HG02610 (cell line): Measurements from ENCODE around the gene OAF.

Experiments
- ATAC-seq: cut with Tn5 transposase; IDR thresholded peaks from one replicate; pipeline ENCODE4 v1.9.1; 2021; ENCODE audit warnings: mild to moderate bottlenecking, moderate library complexity; ENCODE audit not compliant: unreplicated experiment

Gene OAF

GRCh38 chr11:120220747-120221037, 9.9 kb downstream of the OAF start:
- ATAC-seq: no peak

GRCh38 chr11:120221115-120221752, 10.4 kb downstream of the OAF start:
- no peak for ATAC-seq

DNA sequence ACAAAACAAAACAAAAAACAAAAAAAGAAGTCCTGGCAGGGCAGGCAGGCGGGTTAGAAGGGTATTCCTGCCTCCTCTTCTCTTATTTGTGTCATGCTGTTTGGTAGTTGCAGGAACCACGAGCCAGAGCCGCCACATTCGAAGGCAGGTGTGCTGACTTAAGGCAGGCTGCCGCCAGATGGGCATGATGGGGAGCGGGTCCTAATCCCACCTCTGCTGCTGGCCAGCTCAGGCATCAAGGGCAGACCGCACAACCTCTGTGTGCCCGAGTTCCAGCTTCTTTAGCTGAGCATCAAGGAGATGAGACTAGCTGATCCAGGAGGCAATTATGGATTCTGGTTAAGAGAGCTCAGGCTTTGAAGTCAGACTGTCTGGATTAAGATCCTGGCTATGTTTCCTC, 12.1 kb downstream of the OAF start:
- no peak for ATAC-seq

- no peak for ATAC-seq
Measured at GRCh38 chr11:120223793-120224192, 13.0 kb downstream of the OAF start.

DNA sequence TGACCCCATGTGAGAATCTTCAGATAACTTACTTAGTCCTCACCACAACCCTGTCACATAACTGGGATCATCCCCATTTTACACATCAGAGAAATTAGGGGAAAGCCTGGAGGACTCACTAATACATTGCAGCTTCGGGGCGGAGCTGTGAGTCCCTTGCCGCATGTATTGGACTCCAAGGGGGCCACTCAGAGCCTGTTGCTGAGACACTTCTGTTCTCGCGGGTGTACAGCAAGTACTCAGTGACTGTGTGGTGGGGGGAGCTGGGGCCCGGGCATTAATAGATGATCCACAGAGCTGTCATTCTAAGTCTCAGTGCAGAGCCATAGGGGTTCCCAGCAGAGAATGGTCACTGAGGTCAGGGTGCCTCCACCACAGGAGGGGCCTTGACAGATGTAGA, 13.5 kb downstream of the OAF start:
- ATAC-seq: no peak

DNA sequence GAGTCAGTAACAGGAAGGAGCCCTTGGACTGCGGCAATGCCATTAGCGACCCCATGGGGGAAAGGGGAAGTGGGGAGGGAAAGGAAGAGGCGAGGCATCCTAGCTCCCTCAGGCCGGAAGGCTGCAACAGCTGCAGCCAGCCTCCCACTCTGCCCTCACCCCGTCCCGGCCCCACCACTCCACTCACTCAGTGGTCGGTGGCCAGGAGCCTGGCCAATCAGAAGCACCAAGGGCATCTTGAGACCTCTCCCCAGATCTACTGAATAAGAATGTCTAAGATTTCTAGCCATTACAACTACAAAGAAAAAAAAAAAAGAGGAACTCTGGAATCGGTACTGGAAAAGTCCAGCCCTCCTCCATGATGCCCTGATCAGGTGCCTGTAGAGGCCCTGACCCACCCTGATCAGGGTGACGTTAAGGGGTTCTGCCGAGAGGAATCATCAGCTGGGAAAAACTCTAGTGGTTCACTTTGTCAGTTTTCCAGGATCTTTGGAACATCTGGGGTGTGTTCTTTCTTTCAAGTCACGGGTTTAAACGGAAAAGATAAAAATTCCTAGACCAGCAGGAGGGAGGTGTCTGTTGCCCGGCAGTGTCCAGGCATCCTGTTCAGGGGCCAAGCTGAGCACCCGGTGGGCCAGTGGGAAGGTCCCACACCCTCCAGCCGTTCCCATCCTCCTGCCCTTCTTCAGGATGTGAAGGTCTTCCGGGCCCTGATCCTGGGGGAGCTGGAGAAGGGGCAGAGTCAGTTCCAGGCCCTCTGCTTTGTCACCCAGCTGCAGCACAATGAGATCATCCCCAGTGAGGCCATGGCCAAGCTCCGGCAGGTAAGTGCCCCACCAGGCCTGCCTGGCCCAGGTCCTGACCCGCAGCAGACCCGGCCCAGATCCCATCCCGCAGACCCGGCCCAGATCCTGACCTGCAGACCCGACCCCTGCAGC, 14.4 kb downstream of the OAF start:
- no peak for ATAC-seq

GRCh38 chr11:120226242-120226641, 15.4 kb downstream of the OAF start:
- no peak for ATAC-seq

- ATAC-seq: no peak
Measured at GRCh38 chr11:120226714-120227113, 15.9 kb downstream of the OAF start.

DNA sequence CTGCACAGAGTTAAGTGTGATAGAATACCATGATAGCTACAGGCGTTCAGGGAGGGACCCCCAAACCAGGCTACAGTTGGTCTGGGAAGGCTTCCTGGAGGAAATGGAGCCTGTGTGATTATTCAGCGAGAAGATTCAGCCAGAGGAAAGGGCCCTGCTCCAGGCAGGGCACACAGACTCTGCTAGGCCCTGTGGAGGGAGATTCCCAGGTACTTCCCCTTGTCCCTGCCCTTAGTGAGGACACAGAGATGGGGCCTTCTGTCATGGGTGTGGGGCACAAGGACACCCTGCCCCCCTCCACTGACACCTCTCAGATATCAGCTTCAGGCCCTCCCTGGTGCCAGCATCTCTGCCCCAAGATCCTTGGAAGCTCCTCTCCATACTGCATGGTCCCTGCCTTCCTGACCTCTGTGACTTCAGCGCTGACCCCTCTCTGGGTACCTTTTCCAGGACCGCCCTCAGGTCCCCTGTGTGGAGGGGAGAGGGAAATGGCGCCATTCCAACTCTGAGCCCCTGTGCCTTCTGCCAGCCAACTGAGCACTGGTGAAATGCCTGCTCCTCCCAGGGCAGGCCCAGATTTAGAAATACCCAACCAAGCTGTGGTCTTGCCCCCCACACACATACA, 16.5 kb downstream of the OAF start:
- no peak for ATAC-seq

DNA sequence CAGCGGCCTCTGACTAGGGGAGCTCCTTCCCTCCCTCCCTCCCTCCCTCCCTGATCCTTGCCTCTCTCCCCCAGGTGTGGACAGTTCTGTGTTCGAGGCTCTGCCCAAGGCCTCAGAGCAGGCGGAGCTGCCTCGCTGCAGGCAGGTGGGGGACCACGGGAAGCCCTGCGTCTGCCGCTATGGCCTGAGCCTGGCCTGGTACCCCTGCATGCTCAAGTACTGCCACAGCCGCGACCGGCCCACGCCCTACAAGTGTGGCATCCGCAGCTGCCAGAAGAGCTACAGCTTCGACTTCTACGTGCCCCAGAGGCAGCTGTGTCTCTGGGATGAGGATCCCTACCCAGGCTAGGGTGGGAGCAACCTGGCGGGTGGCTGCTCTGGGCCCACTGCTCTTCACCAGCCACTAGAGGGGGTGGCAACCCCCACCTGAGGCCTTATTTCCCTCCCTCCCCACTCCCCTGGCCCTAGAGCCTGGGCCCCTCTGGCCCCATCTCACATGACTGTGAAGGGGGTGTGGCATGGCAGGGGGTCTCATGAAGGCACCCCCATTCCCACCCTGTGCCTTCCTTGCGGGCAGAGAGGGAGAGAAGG, 18.1 kb downstream of the OAF start:
- ATAC-seq: no peak

DNA sequence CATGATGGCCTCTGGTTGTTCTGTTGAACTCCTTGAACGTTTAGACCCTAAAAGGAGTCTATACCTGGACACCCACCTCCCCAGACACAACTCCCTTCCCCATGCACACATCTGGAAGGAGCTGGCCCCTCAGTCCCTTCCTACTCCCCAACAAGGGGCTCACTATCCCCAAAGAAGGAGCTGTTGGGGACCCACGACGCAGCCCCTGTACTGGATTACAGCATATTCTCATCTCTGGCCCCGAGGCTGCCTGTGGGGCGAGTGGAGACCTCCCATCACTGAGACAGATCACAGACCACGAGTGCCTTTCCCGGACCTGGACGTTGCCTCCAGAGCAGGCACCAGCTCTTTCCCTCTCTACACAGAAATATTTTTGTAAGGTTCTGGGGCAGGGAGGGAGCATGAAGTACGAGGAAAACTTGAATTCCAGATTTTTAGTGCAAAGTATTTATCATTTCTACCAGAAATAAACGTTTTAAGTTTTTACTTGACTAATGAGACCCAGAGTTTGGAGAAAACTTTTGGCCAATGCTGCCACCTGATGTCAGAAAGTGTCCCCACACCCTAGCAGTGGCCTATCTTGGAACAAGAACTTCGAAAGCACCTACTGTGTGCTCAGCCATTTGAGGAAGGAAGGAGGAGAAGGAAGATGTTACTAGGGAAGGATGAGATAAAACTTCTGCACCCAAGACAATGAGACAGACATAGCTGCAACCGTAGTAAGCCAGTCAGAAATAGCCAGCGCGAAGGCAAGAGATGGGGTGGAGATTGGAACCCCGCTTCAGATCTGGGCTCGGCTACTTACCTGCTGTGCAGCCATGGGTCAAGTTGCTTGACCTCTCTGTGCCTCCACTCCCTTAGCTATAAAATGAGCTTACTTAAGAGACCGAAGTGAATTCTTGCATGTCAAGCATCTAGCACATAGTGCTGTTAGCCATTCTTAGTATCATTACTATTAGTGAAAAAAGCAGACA, 18.9 kb downstream of the OAF start:
- ATAC-seq: no peak

DNA sequence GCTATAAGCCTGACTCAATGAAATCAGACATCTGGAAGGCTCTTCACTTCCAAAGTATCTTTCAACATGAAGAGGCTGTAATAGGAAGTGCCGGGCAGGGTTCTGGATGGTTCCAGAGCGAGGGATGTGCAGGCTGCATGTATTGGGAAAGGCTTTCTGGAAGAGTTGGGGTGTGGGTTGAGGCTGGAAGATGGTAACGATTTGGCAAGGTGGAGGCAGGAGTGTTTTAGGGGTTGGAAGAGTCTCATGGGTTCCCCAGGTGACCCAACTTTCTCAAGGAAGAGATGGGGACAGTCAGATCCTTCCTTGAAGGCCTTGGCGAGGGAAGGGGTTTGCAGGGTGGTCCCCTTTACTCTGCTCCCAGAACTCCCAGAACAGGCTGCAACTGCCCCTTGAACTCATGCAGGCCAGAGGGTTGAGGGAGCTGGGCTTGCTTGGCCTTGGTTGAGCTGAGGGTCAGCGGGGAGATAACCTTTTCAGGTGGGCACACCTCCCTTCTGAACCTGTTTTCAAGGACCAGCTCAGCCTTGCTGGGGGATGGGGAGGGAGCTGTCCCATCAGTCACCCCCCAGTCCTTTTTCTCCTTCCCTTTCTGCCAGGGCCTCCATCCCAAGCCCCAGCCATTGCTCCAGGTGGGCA, 19.7 kb downstream of the OAF start:
- no peak for ATAC-seq

DNA sequence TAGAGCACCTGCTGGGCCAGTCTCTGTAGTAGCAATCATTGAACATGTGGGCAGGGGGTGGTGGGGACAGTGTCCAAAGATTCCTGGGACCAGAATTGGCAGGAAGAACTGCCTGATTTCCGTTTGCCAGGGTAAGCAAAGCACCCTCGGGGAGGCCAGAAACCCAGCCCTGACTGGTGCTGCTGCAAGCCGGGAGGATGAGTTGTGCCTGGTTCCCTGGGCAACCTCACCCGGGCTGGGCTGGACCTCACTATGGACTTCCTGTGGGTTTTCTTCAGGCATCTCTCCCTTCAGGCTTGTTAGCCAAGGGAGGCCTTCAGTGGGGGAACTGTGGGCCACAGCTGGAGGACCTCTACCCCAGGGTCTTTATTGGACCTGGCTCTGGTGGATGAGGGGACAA, 21.1 kb downstream of the OAF start:
- ATAC-seq: no peak

DNA sequence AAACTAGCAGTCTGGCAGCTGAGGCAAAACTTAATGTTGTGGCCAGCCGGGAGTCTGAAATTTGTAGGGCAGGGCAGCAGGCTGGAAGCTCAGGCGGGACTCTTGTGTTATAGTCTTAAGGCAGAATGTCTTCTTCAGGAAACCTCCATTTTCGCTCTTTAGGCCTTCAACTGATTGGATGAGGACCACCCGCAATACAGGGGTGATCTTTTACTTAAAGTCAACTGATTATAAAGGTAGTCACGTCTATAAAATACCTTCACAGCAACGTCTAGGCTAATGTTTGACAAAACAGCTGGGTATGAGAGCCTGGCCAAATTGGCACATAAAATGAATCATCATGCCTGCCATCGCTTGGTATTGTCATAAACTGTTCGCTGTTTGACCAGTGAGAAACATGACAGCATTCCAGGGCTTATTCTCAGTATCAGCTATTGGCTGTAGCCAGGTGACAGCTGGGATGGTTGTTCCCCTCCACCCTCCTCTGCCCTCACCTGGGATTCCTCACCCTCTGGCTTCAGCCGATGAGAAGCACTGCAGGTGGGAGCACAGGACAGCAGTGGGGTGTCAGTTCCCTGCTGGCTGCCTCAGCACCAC, 22.5 kb downstream of the OAF start:
- no peak for ATAC-seq

- ATAC-seq: no peak
Measured at GRCh38 chr11:120235024-120235628, 24.3 kb downstream of the OAF start.

GRCh38 chr11:120236169-120237107, 25.6 kb downstream of the OAF start:
- no peak for ATAC-seq

DNA sequence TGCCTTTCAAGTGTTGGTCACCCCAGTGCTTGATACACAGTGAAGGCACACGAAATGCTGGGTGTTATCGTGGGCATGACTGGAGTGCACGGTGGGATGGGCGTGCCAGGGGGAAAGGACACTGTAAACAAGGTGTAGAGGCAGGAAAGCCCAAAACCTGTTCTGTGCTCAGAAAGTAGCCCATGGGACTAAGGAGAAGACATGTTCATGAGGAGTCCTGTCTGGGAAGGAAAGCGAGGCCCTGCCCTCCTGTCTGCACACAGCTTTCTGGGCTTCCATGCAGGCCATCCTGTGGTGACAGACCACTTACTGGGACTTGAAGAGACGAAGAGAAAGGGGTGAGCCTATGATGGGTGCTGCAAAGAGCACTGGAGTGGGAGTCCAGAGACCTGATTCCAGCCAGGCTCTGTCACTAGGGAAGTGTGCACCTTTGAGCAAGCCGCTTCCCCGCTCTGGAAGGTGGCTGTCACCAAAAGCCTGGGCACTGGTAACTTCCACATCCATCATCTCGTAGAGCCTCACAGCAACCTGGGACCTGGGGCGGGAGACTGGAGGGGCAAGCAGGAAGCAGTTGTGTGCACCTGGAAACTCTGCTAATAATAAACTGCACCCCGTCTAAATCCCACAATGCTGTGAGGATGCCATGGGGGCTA, 28.3 kb downstream of the OAF start:
- ATAC-seq: no peak
